GM21737 (cell line): Measurements from ENCODE around the gene USP13.
A peak's percentile ranks its signal among the peaks of the same experiment; 100 is the strongest.
"Not testable (repeated sequence)": the region's sequence is repeated elsewhere in the genome, so short reads cannot be mapped to it uniquely, and the experiment has no call there.

Source experiments
- ATAC-seq: cut with Tn5 transposase; IDR thresholded peaks from one replicate; pipeline ENCODE4 v1.9.1; 2021; ENCODE audit warnings: mild to moderate bottlenecking, moderate library complexity; ENCODE audit not compliant: unreplicated experiment

USP13 gene

GRCh38 chr3:179775416-179776122 is 122.7 kb downstream of the USP13 start:
- no peak for ATAC-seq

GRCh38 chr3:179782841-179783240 is 130.0 kb downstream of the USP13 start:
- ATAC-seq: not testable (repeated sequence)

- no peak for ATAC-seq
These were observed 136.2 kb downstream of the USP13 start for GRCh38 chr3:179788996-179789395.

GRCh38 chr3:179791793-179792192 is 139.0 kb downstream of the USP13 start:
- ATAC-seq: no peak

GRCh38 chr3:179794355-179794754 is 141.5 kb downstream of the USP13 start:
- no peak for ATAC-seq

GRCh38 chr3:179796421-179796820 is 143.6 kb downstream of the USP13 start:
- no peak for ATAC-seq

GRCh38 chr3:179797192-179797591 is 144.4 kb downstream of the USP13 start:
- ATAC-seq: no peak

- ATAC-seq: no peak
These were observed 148.4 kb downstream of the USP13 start for GRCh38 chr3:179801263-179801662.

- no peak for ATAC-seq
These were observed 149.0 kb downstream of the USP13 start for GRCh38 chr3:179801856-179802255.

GRCh38 chr3:179806177-179806576 is 153.3 kb downstream of the USP13 start:
- ATAC-seq: no peak

GRCh38 chr3:179807588-179807987 is 154.7 kb downstream of the USP13 start:
- ATAC-seq: no peak

GRCh38 chr3:179809639-179810038 is 156.8 kb downstream of the USP13 start:
- ATAC-seq: no peak

GRCh38 chr3:179811321-179812095 is 158.7 kb downstream of the USP13 start:
- ATAC-seq: peak; percentile 90

GRCh38 chr3:179812096-179812382 is 159.2 kb downstream of the USP13 start:
- ATAC-seq: no peak

GRCh38 chr3:179819379-179819778 is 166.5 kb downstream of the USP13 start:
- ATAC-seq: no peak

GRCh38 chr3:179822296-179822695 is 169.5 kb downstream of the USP13 start:
- ATAC-seq: no peak

GRCh38 chr3:179825527-179826246 is 172.8 kb downstream of the USP13 start:
- no peak for ATAC-seq

- ATAC-seq: no peak
These were observed 173.4 kb downstream of the USP13 start for GRCh38 chr3:179826247-179826637.

GRCh38 chr3:179828738-179829137 is 175.9 kb downstream of the USP13 start:
- no peak for ATAC-seq

GRCh38 chr3:179829401-179829800 is 176.6 kb downstream of the USP13 start:
- no peak for ATAC-seq

GRCh38 chr3:179832333-179832854 is 179.6 kb downstream of the USP13 start:
- no peak for ATAC-seq

- no peak for ATAC-seq
These were observed 180.5 kb downstream of the USP13 start for GRCh38 chr3:179833294-179833693.
